BE2C (cell line): ENCODE measurements around the gene NPAS3.

Source experiments
- DNase-seq: peaks from one replicate; pipeline ENCODE4 v3.0.0-alpha.2; 2020
- H3K27me3 ChIP-seq: fragments of 250-450 bp; sonication (Bioruptor Pico); 2 replicates; pipeline ENCODE4 v1.5.1; 2020; ENCODE audit warnings: mild to moderate bottlenecking
- H3K36me3 ChIP-seq: fragments of 250-450 bp; sonication (Bioruptor Pico); 2 replicates; pipeline ENCODE4 v1.5.1; 2020; ENCODE audit warnings: mild to moderate bottlenecking
- H3K4me1 ChIP-seq: fragments of 250-450 bp; sonication (Bioruptor Pico); 2 replicates; pipeline ENCODE4 v1.5.1; 2020
- H3K4me3 ChIP-seq: 2 replicates; pipeline ENCODE4 v1.5.1; 2011; ENCODE audit warnings: low read depth, low read length
- H3K9me3 ChIP-seq: fragments of 250-450 bp; sonication (Bioruptor Pico); 2 replicates; pipeline ENCODE4 v1.5.1; 2020
- TF ChIP-seq, protein P1 (sequence below): IDR thresholded peaks from 2 replicates; pipeline ENCODE4 v1.5.1; 2012; ENCODE audit warnings: mild to moderate bottlenecking, low read depth, low read length

The NPAS3 gene

DNA sequence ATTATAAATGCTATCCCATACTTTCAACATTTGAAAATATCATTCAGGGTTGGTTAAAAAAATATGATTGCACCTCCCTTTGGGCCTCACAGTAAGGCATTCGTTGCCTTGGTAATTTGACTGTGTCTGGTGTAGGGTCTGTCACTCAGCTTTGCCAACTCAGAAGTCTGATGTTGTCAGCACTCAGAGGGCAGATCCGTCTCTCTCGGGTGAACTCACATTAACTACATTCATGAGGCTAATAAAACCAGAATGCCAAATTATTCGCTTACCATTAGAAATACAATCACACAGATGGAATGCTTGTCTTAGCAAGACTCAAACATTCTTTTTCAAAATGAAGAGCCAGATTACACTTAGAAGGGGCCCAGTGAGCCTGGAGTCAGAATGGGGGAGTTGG, 53.0 kb downstream of the NPAS3 start:
- Histone ChIP-seq H3K27me3 (peaks cover 14% of the 10 kb centered on the region), H3K4me1 (no peaks in the 10 kb centered on the region), H3K36me3 (no peaks in the 10 kb centered on the region), H3K4me3 (no peak overlapping the region), H3K9me3 (no peaks in the 10 kb centered on the region)
- no peak for DNase-seq
- TF ChIP-seq, protein P1, sequence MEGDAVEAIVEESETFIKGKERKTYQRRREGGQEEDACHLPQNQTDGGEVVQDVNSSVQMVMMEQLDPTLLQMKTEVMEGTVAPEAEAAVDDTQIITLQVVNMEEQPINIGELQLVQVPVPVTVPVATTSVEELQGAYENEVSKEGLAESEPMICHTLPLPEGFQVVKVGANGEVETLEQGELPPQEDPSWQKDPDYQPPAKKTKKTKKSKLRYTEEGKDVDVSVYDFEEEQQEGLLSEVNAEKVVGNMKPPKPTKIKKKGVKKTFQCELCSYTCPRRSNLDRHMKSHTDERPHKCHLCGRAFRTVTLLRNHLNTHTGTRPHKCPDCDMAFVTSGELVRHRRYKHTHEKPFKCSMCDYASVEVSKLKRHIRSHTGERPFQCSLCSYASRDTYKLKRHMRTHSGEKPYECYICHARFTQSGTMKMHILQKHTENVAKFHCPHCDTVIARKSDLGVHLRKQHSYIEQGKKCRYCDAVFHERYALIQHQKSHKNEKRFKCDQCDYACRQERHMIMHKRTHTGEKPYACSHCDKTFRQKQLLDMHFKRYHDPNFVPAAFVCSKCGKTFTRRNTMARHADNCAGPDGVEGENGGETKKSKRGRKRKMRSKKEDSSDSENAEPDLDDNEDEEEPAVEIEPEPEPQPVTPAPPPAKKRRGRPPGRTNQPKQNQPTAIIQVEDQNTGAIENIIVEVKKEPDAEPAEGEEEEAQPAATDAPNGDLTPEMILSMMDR = no peak

DNA sequence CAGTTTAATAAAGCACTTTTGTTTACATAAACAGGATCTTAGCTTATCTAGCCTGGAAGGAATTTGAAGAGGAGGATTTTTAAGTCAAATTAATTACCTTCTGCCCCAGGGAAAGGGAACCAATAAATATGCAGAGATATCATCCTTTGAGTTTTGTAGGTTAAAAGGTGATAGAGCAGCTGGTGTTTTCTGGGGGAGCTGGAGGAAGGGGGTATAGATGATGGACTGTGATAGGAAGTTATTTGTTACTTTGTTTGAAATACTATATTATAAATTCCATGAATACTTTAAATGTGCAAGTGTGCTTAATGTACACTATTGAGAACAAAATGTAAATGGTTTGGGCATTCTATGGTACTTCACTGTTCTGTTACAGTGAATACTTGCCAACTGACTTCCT, 55.2 kb downstream of the NPAS3 start:
- TF ChIP-seq, protein P1 = no peak
- no peaks in the 10 kb centered on the region for H3K9me3 ChIP-seq
- H3K27me3 ChIP-seq = peaks cover 6% of the 10 kb centered on the region

DNA sequence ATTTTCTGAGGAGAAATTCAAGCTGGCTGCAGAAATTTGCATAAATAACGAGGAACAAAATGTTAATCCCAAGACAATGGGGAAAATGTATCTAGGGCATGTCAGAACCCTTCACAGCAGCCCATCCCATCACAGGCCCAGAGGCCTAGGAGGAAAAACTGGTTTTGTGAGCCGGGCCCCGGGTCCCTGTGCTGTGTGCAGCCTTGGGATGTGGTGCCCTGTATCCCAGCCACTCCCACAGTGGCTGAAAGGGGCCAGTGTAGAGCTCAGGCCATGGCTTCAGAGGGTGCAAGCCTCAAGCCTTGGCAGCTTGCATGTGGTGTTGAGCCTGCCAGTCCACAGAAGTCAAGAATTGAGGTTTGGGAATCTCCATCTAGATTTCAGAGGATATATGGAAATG, 57.7 kb downstream of the NPAS3 start:
- Histone ChIP-seq H3K4me1 (no peaks in the 10 kb centered on the region), H3K27me3 (peaks cover 9% of the 10 kb centered on the region; the same call in 1 of the 2 replicates), H3K36me3 (no peaks in the 10 kb centered on the region), H3K9me3 (no peaks in the 10 kb centered on the region), H3K4me3 (no peak overlapping the region)
- TF ChIP-seq, protein P1 = no peak
- no peak for DNase-seq

More for the DNA sequence above, 55.2 kb downstream of the NPAS3 start:
- no peaks in the 10 kb centered on the region for H3K36me3 ChIP-seq
- no peaks in the 10 kb centered on the region for H3K4me1 ChIP-seq
- H3K4me3 ChIP-seq = no peak overlapping the region
- no peak for DNase-seq

DNA sequence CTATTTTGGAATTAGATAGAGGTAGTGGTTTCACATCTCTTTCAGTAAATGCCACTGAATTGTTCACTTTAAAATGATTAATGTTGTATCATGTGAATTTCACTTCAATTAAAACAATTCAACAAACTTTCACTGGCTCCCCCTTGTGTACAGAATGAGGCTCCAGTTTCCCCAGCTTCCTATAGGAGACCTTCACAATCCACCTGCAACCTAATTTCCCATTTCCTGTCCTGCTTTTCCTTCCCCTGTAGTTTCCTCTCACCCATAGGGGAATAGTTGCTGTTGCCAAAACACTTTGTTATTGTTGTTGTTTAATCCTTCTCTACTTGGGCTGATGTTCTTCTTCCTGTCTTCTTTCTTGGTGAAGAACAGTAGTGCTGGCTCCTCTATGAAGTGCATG, 59.8 kb downstream of the NPAS3 start:
- Histone ChIP-seq H3K9me3 (no peaks in the 10 kb centered on the region), H3K4me1 (no peaks in the 10 kb centered on the region), H3K4me3 (no peak overlapping the region), H3K27me3 (peaks cover 15% of the 10 kb centered on the region; the same call in 1 of the 2 replicates), H3K36me3 (no peaks in the 10 kb centered on the region)
- no peak for DNase-seq
- TF ChIP-seq, protein P1 = peak; percentile 56

DNA sequence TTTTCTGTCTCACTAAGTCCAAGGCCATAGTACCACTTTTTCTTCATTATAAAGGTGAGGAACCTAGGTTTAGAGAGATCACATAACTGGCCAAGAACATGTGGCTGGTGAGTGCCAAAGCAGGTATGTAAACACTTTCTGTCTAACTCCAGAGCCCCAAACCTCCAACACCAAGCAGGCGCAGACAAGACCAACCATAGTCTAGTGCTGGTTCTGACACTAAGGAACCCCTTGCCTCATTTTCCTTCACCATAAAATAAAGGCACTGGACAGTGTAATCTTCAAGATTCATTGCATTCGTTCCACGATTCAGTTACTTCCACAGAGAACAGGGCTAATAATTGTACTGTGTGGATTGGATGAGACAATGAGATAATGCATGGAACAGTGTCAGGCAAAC, 71.0 kb downstream of the NPAS3 start:
- TF ChIP-seq, protein P1 = no peak
- DNase-seq = no peak

DNA sequence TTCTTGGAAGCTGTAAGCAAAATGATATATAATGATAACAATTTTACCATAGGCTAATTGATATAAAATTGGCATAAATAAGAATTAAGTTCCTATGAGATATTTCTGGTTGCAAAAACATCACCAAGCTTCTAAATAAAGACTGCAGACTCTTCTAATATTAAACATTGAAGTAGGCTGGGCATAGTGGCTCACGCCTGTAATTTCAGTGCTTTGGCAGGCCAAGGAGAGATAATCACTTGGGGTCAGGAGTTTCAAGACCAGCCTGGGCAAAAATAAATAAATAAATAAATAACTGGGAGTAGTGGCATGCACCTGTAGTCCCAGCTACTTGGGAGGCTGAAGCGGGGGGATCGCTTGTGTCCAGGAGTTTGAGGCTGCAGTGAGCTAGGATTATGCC, 71.8 kb downstream of the NPAS3 start:
- H3K9me3 ChIP-seq = no peaks in the 10 kb centered on the region
- TF ChIP-seq, protein P1 = no peak
- no peak for DNase-seq

More for the DNA sequence above, 71.0 kb downstream of the NPAS3 start:
- no peaks in the 10 kb centered on the region for H3K36me3 ChIP-seq
- peaks cover 14% of the 10 kb centered on the region for H3K27me3 ChIP-seq
- H3K4me3 ChIP-seq = no peak overlapping the region
- H3K4me1 ChIP-seq = no peaks in the 10 kb centered on the region
- no peaks in the 10 kb centered on the region for H3K9me3 ChIP-seq

More for the DNA sequence above, 71.8 kb downstream of the NPAS3 start:
- Histone ChIP-seq H3K4me1 (no peaks in the 10 kb centered on the region), H3K27me3 (peaks cover 22% of the 10 kb centered on the region), H3K36me3 (no peaks in the 10 kb centered on the region), H3K4me3 (no peak overlapping the region)
